Spleen (tissue), 11 donors: ENCODE measurements around the gene DTNA. TPM values are rescaled to one million over a fixed set of nuclear protein-coding genes. Genes with fewer than 3 reads are reported as not detected.

Source experiments
- DNase-seq: peaks from one replicate; pipeline ENCODE4 v3.0.0-alpha.2; 2020
- H3K27ac ChIP-seq, 8 donors: fragments of 200-600 bp; sonication (generic) in 7 of 8; 1 replicate in 4 of 8; 2 replicates in 4 of 8; pipeline versions ENCODE4 v1.5.0 to v1.8.0; 2016 to 2021; ENCODE audit warnings: inconsistent platforms in 4 of 8, mild to moderate bottlenecking in 4 of 8, moderate library complexity in 1 of 8
- H3K27me3 ChIP-seq, 7 donors: fragments of 200-600 bp; sonication (generic) in 6 of 7; replicated peaks in 1 of 7; 1 replicate in 4 of 7; 2 replicates in 3 of 7; pipeline versions ENCODE4 v1.5.0 to v1.8.0; 2016 to 2021; ENCODE audit warnings: inconsistent platforms in 3 of 7, mild to moderate bottlenecking in 1 of 7
- H3K36me3 ChIP-seq, 6 donors: fragments of 200-600 bp; sonication (generic) in 5 of 6; 1 replicate in 4 of 6; 2 replicates in 2 of 6; pipeline versions ENCODE4 v1.5.0 to v1.8.0; 2016 to 2021; ENCODE audit warnings: inconsistent platforms in 2 of 6
- H3K4me1 ChIP-seq, 6 donors: fragments of 200-600 bp; sonication (generic) in 5 of 6; 1 replicate in 3 of 6; 2 replicates in 3 of 6; pipeline versions ENCODE4 v1.5.0 to v1.8.0; 2016 to 2021; ENCODE audit warnings: inconsistent platforms in 3 of 6
- H3K4me3 ChIP-seq, 8 donors: fragments of 200-600 bp; sonication (generic) in 7 of 8; 1 replicate in 4 of 8; 2 replicates in 4 of 8; pipeline versions ENCODE4 v1.5.0 to v1.8.0; 2016 to 2021; ENCODE audit warnings: inconsistent platforms in 4 of 8, mild to moderate bottlenecking in 4 of 8, moderate library complexity in 2 of 8
- H3K9me3 ChIP-seq, 8 donors: fragments of 200-600 bp; sonication (generic) in 7 of 8; 1 replicate in 4 of 8; 2 replicates in 4 of 8; pipeline versions ENCODE4 v1.5.0 to v1.8.0; 2016 to 2021; ENCODE audit warnings: inconsistent platforms in 4 of 8
- CTCF ChIP-seq, 11 experiments: fragments of 200-600 bp in 7 of 11; fragments of 450-650 bp in 4 of 11; sonication (generic) in 4 of 11; IDR thresholded peaks in 8 of 11; conservative IDR thresholded peaks in 3 of 11; 1 replicate in 7 of 11; 2 replicates in 4 of 11; pipeline versions ENCODE4 v1.4.0 to v1.8.0; 2016 to 2021; ENCODE audit warnings: antibody characterized with exemption in 11 of 11, inconsistent platforms in 4 of 11, mild to moderate bottlenecking in 1 of 11
- POLR2A ChIP-seq, 3 donors: fragments of 450-650 bp; IDR thresholded peaks; one replicate each; pipeline ENCODE4 v1.5.1; 2017; ENCODE audit warnings: antibody characterized with exemption in 3 of 3, mild to moderate bottlenecking in 1 of 3
- POLR2AphosphoS5 ChIP-seq, 3 donors: sonication (generic); formaldehyde crosslinking; IDR thresholded peaks; one replicate each; pipeline ENCODE4 v1.5.1; 2017; ENCODE audit warnings: antibody characterized with exemption in 3 of 3
- WGBS, 5 donors: extraction: QIAGEN DNeasy Blood & Tissue Kit in 3 of 5; methylation state at CpG; one replicate each; pipeline versions ENCODE4 v1.1.5 to v1.1.7; 2013 to 2018; 5-methylcytosine and 5-hydroxymethylcytosine counted together
- intact Hi-C: fragments of 100-400 bp; cut with DNase I; formaldehyde crosslinking; loops from one replicate; pipeline ENCODE4 v1.15.0; 2023; ENCODE audit warnings: low total_unique reads
- polyA plus RNA-seq, 3 donors: library from polyadenylated mRNA; stranded (reverse); fragments of 200-250 nt; gene quantifications; one replicate each; pipeline ENCODE4 v1.2.1, GENCODE V29; 2013
- total RNA-seq, 7 donors: library from RNA; depleted of rRNA in 3 of 7; stranded (reverse); fragments of >200 nt in 3 of 7; fragmentation: NEBNext Ultra II Directional in 4 of 7; extraction: Animal tissue kit (Norgen Biotek cat#: 25700) in 4 of 7; gene quantifications; one replicate each; pipeline versions ENCODE4 v1.1.0 to v1.2.1, GENCODE V29; 2016 to 2021
- donor health status: healthy with polysubstance abuse.
- donor health status: DM: no; HTN: no; CAD: no; lungs with moderate emphysema.
- donor health status: DM: no; HTN: no; CAD: no.
- donor health status: Bipolar disorder and iron deficiency.
- donor health status: healthy.
- donor health status: DM: no; HTN: no; CAD: no.
- donor health status: DM: yes; HTN: yes; CAD: no.

The DTNA gene
- total and polyA plus RNA-seq, 10 donors: 3.0 to 29.2 (median 14.2) TPM

DNA sequence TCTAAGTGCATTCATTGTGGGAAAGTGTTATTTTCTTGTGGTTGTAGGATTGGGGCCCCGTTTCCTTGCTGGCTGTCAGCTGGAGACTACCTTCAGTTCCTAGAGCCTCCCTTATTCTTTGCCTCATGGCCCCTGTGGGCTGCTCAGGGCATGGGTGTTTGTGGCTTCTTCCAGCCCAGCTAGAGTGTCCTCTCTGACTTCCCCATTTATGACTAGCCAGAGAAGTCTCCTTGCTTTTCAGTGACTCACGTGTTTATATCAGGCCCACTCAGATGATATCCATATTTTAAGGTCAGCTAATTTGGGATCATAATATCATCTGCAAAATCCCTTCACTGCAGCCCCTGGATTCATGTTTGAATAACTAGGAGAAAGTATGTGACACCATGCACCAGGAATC is 62.8 kb downstream of the DTNA start:
- WGBS, 5 donors: 31 to 47% (median 39%) methylated on average over 2 of the region's 2 CpGs
- H3K27me3 ChIP-seq: no peaks in the 10 kb centered on the region
- intact Hi-C loops: no loop called here
- no peak for TF ChIP-seq POLR2A (IDR thresholded peaks at IDR 0.05)
- TF ChIP-seq POLR2AphosphoS5 (IDR thresholded peaks at IDR 0.05): no peak
- TF ChIP-seq CTCF (IDR thresholded peaks at IDR 0.05 in 8 of 11, conservative IDR thresholded peaks at IDR 0.05 in 3 of 11): no peak
- peaks cover 0 to 10% (median 5%) of the 10 kb centered on the region in 6 donors for H3K4me1 ChIP-seq
- no peak for DNase-seq
- H3K36me3 ChIP-seq: no peaks in the 10 kb centered on the region
- no peak overlapping the region for H3K4me3 ChIP-seq
- H3K9me3 ChIP-seq: no peaks in the 10 kb centered on the region
- no peak overlapping the region for H3K27ac ChIP-seq

DNA sequence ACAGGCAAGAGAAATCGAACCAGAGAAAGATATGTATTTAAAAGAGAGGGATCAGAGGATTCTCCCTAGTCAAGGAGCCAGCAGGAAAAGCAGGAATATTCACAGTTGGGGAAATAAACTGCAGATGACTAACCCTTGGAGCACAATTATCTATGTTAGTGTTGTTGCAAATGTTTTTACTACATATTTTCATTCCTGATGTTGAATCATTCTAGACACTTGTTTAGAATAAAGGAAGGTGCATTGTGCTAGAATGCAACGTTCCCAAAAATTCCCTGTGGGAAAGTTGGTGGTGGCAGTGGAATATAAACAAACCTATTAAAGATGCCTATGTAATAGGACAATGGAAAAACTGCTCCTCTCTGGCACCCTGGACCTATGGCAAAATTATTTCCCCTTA is 63.3 kb downstream of the DTNA start:
- no peak overlapping the region for H3K27ac ChIP-seq
- DNase-seq: no peak
- H3K36me3 ChIP-seq: no peaks in the 10 kb centered on the region
- no peak overlapping the region for H3K4me3 ChIP-seq
- no peaks in the 10 kb centered on the region for H3K9me3 ChIP-seq
- TF ChIP-seq CTCF (IDR thresholded peaks at IDR 0.05 in 8 of 11, conservative IDR thresholded peaks at IDR 0.05 in 3 of 11): no peak
- TF ChIP-seq POLR2A (IDR thresholded peaks at IDR 0.05): no peak
- TF ChIP-seq POLR2AphosphoS5 (IDR thresholded peaks at IDR 0.05): no peak
- H3K27me3 ChIP-seq: no peaks in the 10 kb centered on the region
- intact Hi-C loops: no loop called here
- H3K4me1 ChIP-seq: peaks cover 0 to 10% (median 5%) of the 10 kb centered on the region in 6 donors
- 34 to 43% (median 39%) methylated on average over 2 of the region's 2 CpGs for WGBS, 5 donors

DNA sequence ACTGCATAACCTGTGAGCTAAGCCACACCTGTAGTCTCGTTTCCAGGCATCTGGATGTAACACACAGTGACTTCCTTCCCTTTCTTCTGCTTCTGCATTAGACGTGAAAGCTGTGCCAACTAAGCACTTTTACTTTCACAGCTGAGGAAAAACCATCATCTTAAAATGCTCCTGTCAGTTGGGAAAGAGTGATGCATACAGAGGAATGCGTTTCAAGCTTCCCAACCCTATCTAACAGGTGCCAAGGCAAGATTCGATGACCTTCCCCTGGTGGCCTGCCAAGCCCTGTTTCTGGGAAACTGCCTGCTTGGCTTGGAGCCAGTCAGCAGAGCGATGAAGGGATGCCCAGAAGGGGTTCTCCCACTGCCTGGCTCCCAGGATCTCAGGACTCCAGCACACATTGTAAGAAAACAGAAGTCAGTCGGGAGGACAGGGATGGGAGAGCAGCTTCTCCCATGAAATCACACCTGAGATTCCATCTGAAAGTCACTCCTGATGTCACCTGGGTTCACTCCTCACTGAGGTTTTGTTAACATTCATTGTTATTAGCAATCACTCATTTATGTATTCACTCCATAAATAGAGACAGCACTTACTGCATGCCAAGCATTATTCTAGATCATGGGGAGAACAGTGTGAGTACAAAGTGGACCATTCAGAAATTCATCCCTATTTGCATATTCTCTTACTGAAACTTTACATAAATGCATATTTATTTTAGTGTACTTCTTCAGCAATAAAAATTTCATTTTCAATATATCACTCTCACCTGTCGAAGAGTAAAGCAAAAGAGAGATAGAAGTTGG is 64.1 kb downstream of the DTNA start:
- Histone ChIP-seq H3K36me3 (no peaks in the 10 kb centered on the region), H3K27ac (no peak overlapping the region), H3K27me3 (no peaks in the 10 kb centered on the region), H3K4me3 (no peak overlapping the region), H3K4me1 (peaks cover 0 to 10% (median 5%) of the 10 kb centered on the region in 6 donors), H3K9me3 (no peaks in the 10 kb centered on the region)
- intact Hi-C loops: no loop called here
- no peak for DNase-seq
- WGBS, 5 donors: 21 to 28% (median 25%) methylated on average over 6 to 7 of the region's 7 CpGs
- TF ChIP-seq CTCF (IDR thresholded peaks at IDR 0.05 in 8 of 11, conservative IDR thresholded peaks at IDR 0.05 in 3 of 11) (no peak), POLR2A (IDR thresholded peaks at IDR 0.05) (no peak), POLR2AphosphoS5 (IDR thresholded peaks at IDR 0.05) (no peak)

DNA sequence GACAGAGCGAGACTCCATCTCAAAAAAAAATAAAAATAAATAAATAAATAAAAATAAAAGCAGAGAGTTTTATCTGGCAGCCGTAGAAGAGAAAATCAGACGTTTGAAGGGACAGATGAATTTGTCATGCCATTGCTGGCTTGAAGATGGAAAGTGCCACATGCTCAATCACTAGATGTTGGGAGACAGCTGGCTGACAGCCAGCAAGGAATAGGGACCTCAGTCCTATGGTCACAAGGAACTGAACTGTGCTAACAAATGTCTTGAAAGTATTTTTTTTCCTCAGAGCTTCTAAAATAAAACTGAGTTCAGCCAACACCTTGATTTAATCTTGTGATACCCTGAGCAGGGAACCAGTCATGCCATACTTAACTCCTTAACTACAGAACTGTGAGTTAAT is 65.4 kb downstream of the DTNA start:
- intact Hi-C loops: no loop called here
- Histone ChIP-seq H3K4me1 (peaks cover 0 to 10% (median 5%) of the 10 kb centered on the region in 6 donors), H3K27me3 (no peaks in the 10 kb centered on the region), H3K9me3 (no peaks in the 10 kb centered on the region), H3K4me3 (no peak overlapping the region), H3K36me3 (no peaks in the 10 kb centered on the region), H3K27ac (no peak overlapping the region)
- WGBS, 5 donors: 84 to 91% (median 86%) methylated on average over 3 of the region's 3 CpGs
- no peak for TF ChIP-seq POLR2A (IDR thresholded peaks at IDR 0.05)
- no peak for TF ChIP-seq POLR2AphosphoS5 (IDR thresholded peaks at IDR 0.05)
- no peak for TF ChIP-seq CTCF (IDR thresholded peaks at IDR 0.05 in 8 of 11, conservative IDR thresholded peaks at IDR 0.05 in 3 of 11)
- no peak for DNase-seq
